Measurements from ENCODE around the gene PHLPP2. TPM values are rescaled to one million over a fixed set of nuclear protein-coding genes. Genes with fewer than 3 reads are reported as not detected.
A peak's percentile ranks its signal among the peaks of the same experiment; 100 is the strongest.

The PHLPP2 gene
- total RNA-seq, 3 donors from 2014 or later (not counting 1 experiment from before 2014, with no cell fraction given): 6.4 to 9.8 (median 9.2) TPM

GRCh38 chr16:71767060-71767900 lies 42.8 kb upstream of the PHLPP2 start:
- ATAC-seq (no peak), DNase-seq (no peak)
- TF ChIP-seq CTCF (IDR thresholded peaks at IDR 0.05): no peak
- Histone ChIP-seq H3K4me1 (ENCODE audit: control insufficient read depth, insufficient read depth, low read length) (no peaks in the 10 kb centered on the region), H3K36me3 (ENCODE audit: control insufficient read depth, insufficient read depth, low read length) (peaks cover 59% of the 10 kb centered on the region), H3K27me3 (ENCODE audit: control insufficient read depth, insufficient read depth, low read length) (no peaks in the 10 kb centered on the region), H3K9me3 (ENCODE audit: control insufficient read depth, insufficient read depth, low read length) (no peaks in the 10 kb centered on the region), H3K4me3 (ENCODE audit: low read length) (no peak overlapping the region), H3K27ac (ENCODE audit: low read length) (no peak overlapping the region)
- Mint-ChIP-seq H3K4me1 (peaks cover 4 to 9% of the 10 kb centered on the region in 2 donors), H3K36me3 (peaks cover 7% of the 10 kb centered on the region), H3K27me3 (ENCODE audit: low read depth in 2 of 2) (no peaks in the 10 kb centered on the region), H3K9me3 (no peaks in the 10 kb centered on the region), H3K4me3 (no peak overlapping the region), H3K27ac (peak overlapping the region in 1 of 2 donors; percentile 24)
- intact Hi-C loops (cut with micrococcal nuclease): no loop called here
- WGBS (ENCODE audit: insufficient coverage): 72% methylated on average over 3 of the region's 3 CpGs

- no peak overlapping the region for H3K27ac ChIP-seq (ENCODE audit: low read length)
- WGBS (ENCODE audit: insufficient coverage): 100% methylated on average over 1 of the region's 2 CpGs
- no peaks in the 10 kb centered on the region for H3K4me1 ChIP-seq (ENCODE audit: control insufficient read depth, insufficient read depth, low read length)
- Mint-ChIP-seq H3K27me3 (ENCODE audit: low read depth in 2 of 2) (no peaks in the 10 kb centered on the region), H3K4me3 (no peak overlapping the region), H3K27ac (no peak overlapping the region), H3K36me3 (no peaks in the 10 kb centered on the region), H3K9me3 (no peaks in the 10 kb centered on the region), H3K4me1 (peaks cover 0 to 3% of the 10 kb centered on the region in 2 donors)
- no peak for TF ChIP-seq CTCF (IDR thresholded peaks at IDR 0.05)
- DNase-seq (no peak), ATAC-seq (no peak)
- no peaks in the 10 kb centered on the region for H3K27me3 ChIP-seq (ENCODE audit: control insufficient read depth, insufficient read depth, low read length)
- no peaks in the 10 kb centered on the region for H3K9me3 ChIP-seq (ENCODE audit: control insufficient read depth, insufficient read depth, low read length)
- peaks cover 59% of the 10 kb centered on the region for H3K36me3 ChIP-seq (ENCODE audit: control insufficient read depth, insufficient read depth, low read length)
- intact Hi-C loops (cut with micrococcal nuclease): no loop called here
- no peak overlapping the region for H3K4me3 ChIP-seq (ENCODE audit: low read length)
These were observed 37.7 kb upstream of the PHLPP2 start for GRCh38 chr16:71762186-71762585.

- Histone ChIP-seq H3K27ac (ENCODE audit: low read length) (no peak overlapping the region), H3K4me3 (ENCODE audit: low read length) (no peak overlapping the region), H3K4me1 (ENCODE audit: control insufficient read depth, insufficient read depth, low read length) (no peaks in the 10 kb centered on the region), H3K36me3 (ENCODE audit: control insufficient read depth, insufficient read depth, low read length) (peaks cover 64% of the 10 kb centered on the region), H3K9me3 (ENCODE audit: control insufficient read depth, insufficient read depth, low read length) (no peaks in the 10 kb centered on the region), H3K27me3 (ENCODE audit: control insufficient read depth, insufficient read depth, low read length) (no peaks in the 10 kb centered on the region)
- H3K4me3 Mint-ChIP-seq: no peak overlapping the region
- no peaks in the 10 kb centered on the region for H3K27me3 Mint-ChIP-seq (ENCODE audit: low read depth in 2 of 2)
- no CpG with 5 or more reads among the region's 2 CpGs for WGBS (ENCODE audit: insufficient coverage)
- no peaks in the 10 kb centered on the region for H3K9me3 Mint-ChIP-seq
- TF ChIP-seq CTCF (IDR thresholded peaks at IDR 0.05): no peak
- ATAC-seq: no peak
- no peaks in the 10 kb centered on the region for H3K4me1 Mint-ChIP-seq
- DNase-seq: no peak
- peaks cover 4% of the 10 kb centered on the region for H3K36me3 Mint-ChIP-seq
- H3K27ac Mint-ChIP-seq: peak overlapping the region in 1 of 2 donors; percentile 38
- intact Hi-C loops (cut with micrococcal nuclease): no loop called here
These were observed 36.6 kb upstream of the PHLPP2 start for GRCh38 chr16:71761097-71761496.

All from natural killer cell (primary cell).